Osteoblast (primary cell): ENCODE data around the gene BMPR1B. TPM values are rescaled to one million over a fixed set of nuclear protein-coding genes. Genes with fewer than 3 reads are reported as not detected.

Source experiments
- DNase-seq: peaks from one replicate; pipeline ENCODE4 v3.0.0; 2011; ENCODE audit warnings: low spot score, mixed read lengths; ENCODE audit not compliant: insufficient read length; ENCODE audit errors: missing footprints
- H2AFZ ChIP-seq: 2 replicates; pipeline ENCODE4 v1.6.0; 2011; ENCODE audit warnings: mild to moderate bottlenecking, low read length
- H3K27ac ChIP-seq: 2 replicates; pipeline ENCODE4 v1.5.1; 2011; ENCODE audit warnings: mild to moderate bottlenecking, low read depth, low read length, moderate library complexity
- H3K27me3 ChIP-seq: 2 replicates; pipeline ENCODE4 v1.6.0; 2012; ENCODE audit warnings: mild to moderate bottlenecking, control low read depth, inconsistent platforms, low read length, moderate library complexity; ENCODE audit not compliant: insufficient read depth
- H3K36me3 ChIP-seq: 2 replicates; pipeline ENCODE4 v1.5.1; 2011; ENCODE audit warnings: mild to moderate bottlenecking, low read length, control low read depth, moderate library complexity; ENCODE audit not compliant: insufficient read depth
- H3K4me1 ChIP-seq: 2 replicates; pipeline ENCODE4 v1.5.1; 2011; ENCODE audit warnings: mild to moderate bottlenecking, low read length, control low read depth, moderate library complexity; ENCODE audit not compliant: insufficient read depth
- H3K4me2 ChIP-seq: 2 replicates; pipeline ENCODE4 v1.6.0; 2011; ENCODE audit warnings: mild to moderate bottlenecking, low read length; ENCODE audit not compliant: insufficient read depth
- H3K4me3 ChIP-seq: fragments of 200-600 bp; sonication (generic); 3 replicates; pipeline ENCODE4 v1.5.1; 2012; ENCODE audit warnings: mild to moderate bottlenecking, low read length, inconsistent platforms; ENCODE audit not compliant: insufficient read depth
- H3K79me2 ChIP-seq: 2 replicates; pipeline ENCODE4 v1.6.0; 2012; ENCODE audit warnings: mild to moderate bottlenecking, low read length, control low read depth, inconsistent platforms; ENCODE audit not compliant: insufficient read depth
- H3K9me3 ChIP-seq: 2 replicates; pipeline ENCODE4 v1.5.1; 2011; ENCODE audit warnings: low read depth, low read length, control low read depth
- H4K20me1 ChIP-seq: 2 replicates; pipeline ENCODE4 v1.6.0; 2012; ENCODE audit warnings: mild to moderate bottlenecking, low read length, control low read depth; ENCODE audit not compliant: insufficient read depth
- total RNA-seq: library from RNA; depleted of rRNA; stranded (reverse); fragments of >200 nt; gene quantifications from 2 replicates; pipeline ENCODE4 v1.2.3, GENCODE V29; 2012
- TF ChIP-seq, protein P1 (sequence below): IDR thresholded peaks from 2 replicates; pipeline ENCODE4 v1.5.1; 2011; ENCODE audit warnings: mild to moderate bottlenecking, low read depth, low read length, moderate library complexity; ENCODE audit errors: extremely low read depth

The BMPR1B gene
- total RNA-seq, 1 donor: 2.5 TPM

DNA sequence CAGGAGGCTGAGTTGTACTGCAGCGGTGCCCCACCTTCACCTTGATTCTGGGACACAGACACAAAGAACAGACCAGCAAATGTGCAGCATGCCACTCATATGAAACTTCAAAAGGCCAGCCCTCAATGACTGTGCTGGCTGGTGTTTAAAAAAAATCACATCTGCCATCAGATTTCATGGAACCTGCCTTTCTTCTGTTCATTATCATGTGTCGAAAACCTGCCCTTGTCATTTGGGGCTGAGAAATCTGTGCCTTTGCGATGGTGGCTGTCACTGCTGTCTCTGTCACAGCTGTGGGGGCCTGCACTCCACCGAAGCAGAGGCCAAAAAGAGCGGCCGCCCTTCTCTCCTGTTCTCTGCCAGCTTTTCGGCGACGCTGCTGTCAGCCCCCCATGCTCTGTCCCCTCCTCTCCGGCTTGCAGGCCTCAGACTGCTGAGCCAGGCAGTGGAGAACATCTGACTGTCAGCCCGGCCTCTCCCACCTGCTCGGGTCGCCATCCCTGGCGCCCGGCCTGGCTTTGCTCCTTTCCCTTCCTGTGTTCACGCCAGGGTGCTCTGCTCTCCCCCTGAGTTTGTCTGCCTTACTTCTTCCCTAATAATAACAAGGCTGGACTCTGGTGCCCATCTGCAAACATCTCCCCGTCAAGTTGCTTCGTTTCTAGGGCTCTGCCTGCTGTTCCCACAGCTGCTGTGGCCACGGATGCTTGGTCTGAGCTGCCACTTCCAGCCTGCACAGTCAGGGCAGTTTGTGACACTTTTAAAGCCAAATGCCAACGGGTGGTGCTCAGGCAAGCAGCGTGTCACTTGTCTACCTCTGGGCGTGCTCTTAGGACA lies 435.9 kb downstream of the BMPR1B start:
- Histone ChIP-seq H3K79me2 (no peaks in the 10 kb centered on the region), H4K20me1 (no peaks in the 10 kb centered on the region), H3K9me3 (no peaks in the 10 kb centered on the region), H3K36me3 (no peaks in the 10 kb centered on the region), H3K4me1 (no peaks in the 10 kb centered on the region), H3K27ac (no peak overlapping the region), H3K27me3 (no peaks in the 10 kb centered on the region), H3K4me3 (no peak overlapping the region), H3K4me2 (no peak overlapping the region), H2AFZ (no peak overlapping the region)
- TF ChIP-seq, protein P1, sequence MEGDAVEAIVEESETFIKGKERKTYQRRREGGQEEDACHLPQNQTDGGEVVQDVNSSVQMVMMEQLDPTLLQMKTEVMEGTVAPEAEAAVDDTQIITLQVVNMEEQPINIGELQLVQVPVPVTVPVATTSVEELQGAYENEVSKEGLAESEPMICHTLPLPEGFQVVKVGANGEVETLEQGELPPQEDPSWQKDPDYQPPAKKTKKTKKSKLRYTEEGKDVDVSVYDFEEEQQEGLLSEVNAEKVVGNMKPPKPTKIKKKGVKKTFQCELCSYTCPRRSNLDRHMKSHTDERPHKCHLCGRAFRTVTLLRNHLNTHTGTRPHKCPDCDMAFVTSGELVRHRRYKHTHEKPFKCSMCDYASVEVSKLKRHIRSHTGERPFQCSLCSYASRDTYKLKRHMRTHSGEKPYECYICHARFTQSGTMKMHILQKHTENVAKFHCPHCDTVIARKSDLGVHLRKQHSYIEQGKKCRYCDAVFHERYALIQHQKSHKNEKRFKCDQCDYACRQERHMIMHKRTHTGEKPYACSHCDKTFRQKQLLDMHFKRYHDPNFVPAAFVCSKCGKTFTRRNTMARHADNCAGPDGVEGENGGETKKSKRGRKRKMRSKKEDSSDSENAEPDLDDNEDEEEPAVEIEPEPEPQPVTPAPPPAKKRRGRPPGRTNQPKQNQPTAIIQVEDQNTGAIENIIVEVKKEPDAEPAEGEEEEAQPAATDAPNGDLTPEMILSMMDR: no peak
- DNase-seq: no peak

DNA sequence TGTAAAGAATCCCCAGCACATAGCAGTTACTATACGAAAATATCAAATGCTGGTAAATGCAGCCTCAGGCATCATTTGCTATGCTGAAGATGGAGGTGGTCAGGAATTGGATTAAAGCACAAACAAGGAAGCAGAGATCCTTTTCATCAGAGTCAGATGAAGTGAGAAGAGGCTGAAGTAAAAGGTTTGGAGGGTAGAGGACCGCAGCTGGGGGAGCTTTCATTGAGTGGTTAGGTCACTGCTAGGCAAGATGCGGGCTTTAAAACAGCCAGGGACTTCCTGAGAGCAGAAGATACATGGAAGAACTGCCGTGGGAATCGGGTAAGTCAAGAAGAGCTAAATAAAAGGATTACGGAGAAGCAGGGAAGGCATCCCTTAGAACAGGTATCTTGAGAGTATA lies 439.6 kb downstream of the BMPR1B start:
- TF ChIP-seq, protein P1: no peak
- Histone ChIP-seq H3K36me3 (no peaks in the 10 kb centered on the region), H3K4me3 (no peak overlapping the region), H3K79me2 (no peaks in the 10 kb centered on the region), H3K4me2 (no peak overlapping the region), H3K27ac (no peak overlapping the region), H3K27me3 (no peaks in the 10 kb centered on the region), H3K9me3 (no peaks in the 10 kb centered on the region), H3K4me1 (no peaks in the 10 kb centered on the region), H4K20me1 (no peaks in the 10 kb centered on the region), H2AFZ (no peak overlapping the region)
- DNase-seq: no peak

DNA sequence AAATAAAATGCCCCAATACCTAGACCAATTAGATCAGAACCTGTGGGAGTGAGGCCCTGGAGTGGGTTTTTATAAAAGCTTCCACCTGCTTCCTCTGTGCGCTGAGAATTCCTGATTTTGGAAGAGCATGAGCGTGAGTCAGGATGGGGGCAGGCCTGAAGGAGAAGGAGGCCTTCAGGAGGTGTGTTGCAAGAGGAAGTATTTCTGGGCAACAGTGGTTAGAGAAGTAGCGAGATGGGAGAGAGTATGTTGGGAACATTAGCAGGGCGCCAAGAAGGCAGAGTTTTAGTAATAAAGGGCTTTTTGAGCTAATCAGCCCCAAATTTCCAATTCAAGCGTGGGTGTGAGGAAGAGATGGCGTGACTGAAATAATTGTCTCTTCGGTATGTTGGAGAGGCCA lies 441.2 kb downstream of the BMPR1B start:
- Histone ChIP-seq H3K79me2 (no peaks in the 10 kb centered on the region), H3K9me3 (no peaks in the 10 kb centered on the region), H3K27me3 (no peaks in the 10 kb centered on the region), H2AFZ (no peak overlapping the region), H3K4me3 (no peak overlapping the region), H3K27ac (no peak overlapping the region), H3K4me2 (no peak overlapping the region), H3K4me1 (no peaks in the 10 kb centered on the region), H4K20me1 (no peaks in the 10 kb centered on the region), H3K36me3 (no peaks in the 10 kb centered on the region)
- no peak for DNase-seq
- TF ChIP-seq, protein P1: no peak

DNA sequence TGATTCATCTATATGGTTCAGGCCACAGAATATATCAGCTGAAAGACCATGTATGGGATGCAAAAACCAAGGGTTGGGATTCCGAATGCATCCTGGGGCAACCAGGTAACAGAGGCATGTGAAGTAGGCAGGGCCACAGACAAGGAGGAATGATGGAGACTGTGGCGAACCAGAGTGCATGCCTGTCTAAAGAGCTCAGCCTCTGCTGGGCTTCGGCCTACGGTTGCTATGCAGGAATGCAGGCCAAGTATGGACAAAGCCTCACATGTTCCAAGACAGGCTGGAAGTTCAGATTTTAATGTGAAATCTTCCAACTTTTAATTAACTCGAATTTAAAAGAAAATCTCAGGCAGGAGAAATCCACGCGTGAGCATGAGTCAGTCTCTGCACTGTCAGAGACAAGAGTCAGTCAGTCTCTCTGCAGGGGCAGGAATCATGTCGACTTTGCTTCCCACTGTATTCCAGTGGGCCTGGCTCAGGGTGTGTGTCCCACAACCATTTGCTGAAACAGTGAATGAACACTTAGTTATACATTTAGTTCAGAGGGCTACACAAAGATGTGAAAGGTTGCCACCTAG lies 446.6 kb downstream of the BMPR1B start:
- TF ChIP-seq, protein P1: no peak
- Histone ChIP-seq H4K20me1 (no peaks in the 10 kb centered on the region), H3K4me3 (no peak overlapping the region), H3K4me2 (no peak overlapping the region), H3K9me3 (no peaks in the 10 kb centered on the region), H3K4me1 (no peaks in the 10 kb centered on the region), H3K27me3 (no peaks in the 10 kb centered on the region), H3K79me2 (no peaks in the 10 kb centered on the region), H3K27ac (no peak overlapping the region), H3K36me3 (no peaks in the 10 kb centered on the region), H2AFZ (no peak overlapping the region)
- DNase-seq: no peak
